CD4-positive, alpha-beta T cell (primary cell): ENCODE measurements around the gene AUTS2. TPM values are rescaled to one million over a fixed set of nuclear protein-coding genes. Genes with fewer than 3 reads are reported as not detected.

Experiments used
- ATAC-seq: fragments of 200-7000 bp; cut with Tn5 transposase; one replicate; pipeline ENCODE4 v1.10.0; 2022; ENCODE audit warnings: mild to moderate bottlenecking; ENCODE audit not compliant: poor library complexity
- CTCF ChIA-PET: fragments of 350-600 bp; sonication (Branson Sonifier 250); formaldehyde crosslinking; loops from one replicate; lab custom pipeline; 2021; ENCODE audit warnings: antibody characterized with exemption, inconsistent platforms; lab: Charles Lee
- POLR2A ChIA-PET: fragments of 350-600 bp; sonication (Branson Sonifier 250); formaldehyde crosslinking; loops from one replicate; lab custom pipeline; 2021; ENCODE audit warnings: antibody characterized with exemption, inconsistent platforms; lab: Charles Lee
- DNase-seq, 14 experiments: peaks; one replicate each; pipeline ENCODE4 v3.0.0-alpha.2; 2013 to 2020; ENCODE audit warnings: mixed read lengths in 2 of 14
- H3K27ac ChIP-seq, 2 donors: one replicate each; pipeline versions ENCODE4 v1.5.1 to v1.7.0; 2013; ENCODE audit warnings: low read length in 2 of 2, low read depth in 1 of 2, mild to moderate bottlenecking in 1 of 2
- H3K27me3 ChIP-seq, 2 experiments: 1 replicate in 1 of 2; 2 replicates in 1 of 2; pipeline versions ENCODE4 v1.6.1 to v1.7.0; 2013; ENCODE audit warnings: low read length in 2 of 2, control low read depth in 1 of 2, mild to moderate bottlenecking in 1 of 2, moderate library complexity in 1 of 2; ENCODE audit not compliant: insufficient read depth in 2 of 2, control insufficient read depth in 1 of 2
- H3K36me3 ChIP-seq: one replicate; pipeline ENCODE4 v1.6.1; 2013; ENCODE audit warnings: low read length, control low read depth; ENCODE audit not compliant: insufficient read depth
- H3K4me1 ChIP-seq: one replicate; pipeline ENCODE4 v1.6.1; 2013; ENCODE audit warnings: low read length, control low read depth; ENCODE audit not compliant: insufficient read depth
- H3K4me3 ChIP-seq: one replicate; pipeline ENCODE4 v1.5.1; 2013; ENCODE audit warnings: mild to moderate bottlenecking, low read length, moderate library complexity
- H3K9me3 ChIP-seq, 2 experiments: 1 replicate in 1 of 2; 2 replicates in 1 of 2; pipeline versions ENCODE4 v1.6.1 to v1.7.0; 2013; ENCODE audit warnings: low read length in 2 of 2, mild to moderate bottlenecking in 2 of 2, control low read depth in 1 of 2, moderate library complexity in 1 of 2; ENCODE audit not compliant: control insufficient read depth in 1 of 2, insufficient read depth in 1 of 2
- H3K27ac Mint-ChIP-seq: one replicate; pipeline ENCODE4 v1.8.0; 2020; ENCODE audit warnings: mixed read lengths
- H3K27me3 Mint-ChIP-seq: one replicate; pipeline ENCODE4 v1.8.0; 2021; ENCODE audit warnings: mixed read lengths
- H3K36me3 Mint-ChIP-seq: one replicate; pipeline ENCODE4 v1.8.0; 2021; ENCODE audit warnings: low read depth, mixed read lengths
- H3K4me1 Mint-ChIP-seq: one replicate; pipeline ENCODE4 v1.8.0; 2021; ENCODE audit warnings: low read depth, mixed read lengths
- H3K4me3 Mint-ChIP-seq: one replicate; pipeline ENCODE4 v1.8.0; 2020; ENCODE audit warnings: mild to moderate bottlenecking, mixed read lengths
- H3K9me3 Mint-ChIP-seq: one replicate; pipeline ENCODE4 v1.8.0; 2020; ENCODE audit warnings: mixed read lengths
- intact Hi-C, 2 experiments: fragments of 100-400 bp; cut with DNase I in 1 of 2; cut with micrococcal nuclease in 1 of 2; formaldehyde crosslinking; loops; one replicate each; pipeline versions ENCODE4 v1.15.1 to v1.9.0; 2023 to 2025; cut with DNase I, micrococcal nuclease
- total RNA-seq, 174 experiments: library from RNA in 2 of 174; stranded (reverse) in 2 of 174; gene quantifications; one replicate each; pipeline ENCODE4 v1.2.3 and lab custom pipeline; 2021 to 2026
- TF ChIP-seq, protein P1 (sequence below): fragments of 200-600 bp; IDR thresholded peaks from one replicate; pipeline ENCODE4 v1.8.0; 2022; ENCODE audit warnings: antibody characterized with exemption, mild to moderate bottlenecking

AUTS2 gene
- total RNA-seq, 2 experiments from 2014 or later = 43.6 to 47.6 TPM

DNA sequence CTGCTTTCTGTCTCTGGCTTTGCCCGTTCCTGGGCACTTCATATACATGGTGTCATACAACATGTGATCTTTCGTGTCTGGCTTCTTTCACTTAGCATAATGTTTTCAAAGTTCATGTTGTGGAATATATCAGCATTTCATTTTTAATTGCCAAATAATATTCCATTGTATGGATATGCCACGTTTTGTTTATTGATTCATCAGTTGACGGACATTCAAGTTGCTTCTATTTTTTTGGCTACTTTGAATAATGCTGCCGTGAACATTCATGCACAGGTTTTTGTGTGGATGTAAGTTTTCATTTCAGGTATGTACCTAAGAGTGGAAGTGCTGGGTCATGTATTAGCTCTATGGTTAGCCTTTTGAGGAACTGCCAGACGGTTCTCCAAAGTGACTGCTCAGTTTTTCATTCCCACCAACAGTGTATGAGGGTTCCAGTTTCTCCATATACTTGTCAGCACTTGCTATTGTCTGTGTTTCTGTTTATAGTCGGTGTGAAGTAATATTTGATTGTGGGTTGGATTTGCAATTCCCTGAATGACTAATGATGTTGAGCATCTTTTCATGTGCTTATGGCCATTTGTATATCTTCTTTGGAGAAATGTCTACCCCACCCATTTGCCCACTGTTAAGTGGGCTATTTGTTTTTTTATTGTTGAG lies 1132.3 kb downstream of the AUTS2 start:
- Mint-ChIP-seq H3K27me3 (no peaks in the 10 kb centered on the region), H3K4me3 (no peak overlapping the region), H3K9me3 (peaks cover 3% of the 10 kb centered on the region), H3K36me3 (no peaks in the 10 kb centered on the region), H3K4me1 (peaks cover 24% of the 10 kb centered on the region), H3K27ac (no peak overlapping the region)
- ChIA-PET POLR2A (no interaction called here), CTCF (no interaction called here)
- no peak overlapping the region for H3K4me3 ChIP-seq
- no peak for ATAC-seq
- DNase-seq = no peak
- H3K36me3 ChIP-seq = no peaks in the 10 kb centered on the region
- intact Hi-C loops = no loop called here
- peaks cover 0 to 3% of the 10 kb centered on the region in 2 experiments for H3K9me3 ChIP-seq
- H3K27ac ChIP-seq = no peak overlapping the region
- TF ChIP-seq, protein P1, sequence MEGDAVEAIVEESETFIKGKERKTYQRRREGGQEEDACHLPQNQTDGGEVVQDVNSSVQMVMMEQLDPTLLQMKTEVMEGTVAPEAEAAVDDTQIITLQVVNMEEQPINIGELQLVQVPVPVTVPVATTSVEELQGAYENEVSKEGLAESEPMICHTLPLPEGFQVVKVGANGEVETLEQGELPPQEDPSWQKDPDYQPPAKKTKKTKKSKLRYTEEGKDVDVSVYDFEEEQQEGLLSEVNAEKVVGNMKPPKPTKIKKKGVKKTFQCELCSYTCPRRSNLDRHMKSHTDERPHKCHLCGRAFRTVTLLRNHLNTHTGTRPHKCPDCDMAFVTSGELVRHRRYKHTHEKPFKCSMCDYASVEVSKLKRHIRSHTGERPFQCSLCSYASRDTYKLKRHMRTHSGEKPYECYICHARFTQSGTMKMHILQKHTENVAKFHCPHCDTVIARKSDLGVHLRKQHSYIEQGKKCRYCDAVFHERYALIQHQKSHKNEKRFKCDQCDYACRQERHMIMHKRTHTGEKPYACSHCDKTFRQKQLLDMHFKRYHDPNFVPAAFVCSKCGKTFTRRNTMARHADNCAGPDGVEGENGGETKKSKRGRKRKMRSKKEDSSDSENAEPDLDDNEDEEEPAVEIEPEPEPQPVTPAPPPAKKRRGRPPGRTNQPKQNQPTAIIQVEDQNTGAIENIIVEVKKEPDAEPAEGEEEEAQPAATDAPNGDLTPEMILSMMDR = no peak
- peaks cover 2% of the 10 kb centered on the region for H3K4me1 ChIP-seq
- no peaks in the 10 kb centered on the region for H3K27me3 ChIP-seq

DNA sequence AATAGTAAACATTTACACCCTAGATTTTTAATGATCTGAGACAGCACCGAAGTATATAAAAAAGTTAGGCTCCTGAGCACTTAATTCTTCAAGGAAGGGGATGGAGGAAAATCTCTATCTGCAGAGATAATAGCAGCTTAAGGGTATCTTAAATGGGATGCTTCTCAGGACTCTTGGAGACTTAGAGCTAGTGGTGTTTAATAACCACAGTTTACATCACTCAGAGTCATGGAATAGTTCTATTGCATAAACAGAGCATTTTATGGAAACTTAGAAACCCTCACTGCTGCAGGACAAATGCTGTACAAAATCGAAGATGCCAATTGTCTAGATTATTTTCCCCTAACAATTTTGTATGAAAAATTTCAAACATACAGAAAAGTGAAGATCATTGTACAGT lies 1134.8 kb downstream of the AUTS2 start:
- no peaks in the 10 kb centered on the region for H3K27me3 ChIP-seq
- H3K36me3 ChIP-seq = no peaks in the 10 kb centered on the region
- POLR2A ChIA-PET = no interaction called here
- intact Hi-C loops = no loop called here
- Mint-ChIP-seq H3K4me3 (no peak overlapping the region), H3K27me3 (no peaks in the 10 kb centered on the region), H3K9me3 (peaks cover 3% of the 10 kb centered on the region), H3K4me1 (peaks cover 31% of the 10 kb centered on the region), H3K27ac (no peak overlapping the region), H3K36me3 (no peaks in the 10 kb centered on the region)
- TF ChIP-seq, protein P1 = no peak
- ATAC-seq (no peak), DNase-seq (no peak)
- H3K4me3 ChIP-seq = no peak overlapping the region
- peaks cover 2% of the 10 kb centered on the region for H3K4me1 ChIP-seq
- CTCF ChIA-PET = no interaction called here
- H3K27ac ChIP-seq = no peak overlapping the region
- H3K9me3 ChIP-seq = peaks cover 0 to 3% of the 10 kb centered on the region in 2 experiments

DNA sequence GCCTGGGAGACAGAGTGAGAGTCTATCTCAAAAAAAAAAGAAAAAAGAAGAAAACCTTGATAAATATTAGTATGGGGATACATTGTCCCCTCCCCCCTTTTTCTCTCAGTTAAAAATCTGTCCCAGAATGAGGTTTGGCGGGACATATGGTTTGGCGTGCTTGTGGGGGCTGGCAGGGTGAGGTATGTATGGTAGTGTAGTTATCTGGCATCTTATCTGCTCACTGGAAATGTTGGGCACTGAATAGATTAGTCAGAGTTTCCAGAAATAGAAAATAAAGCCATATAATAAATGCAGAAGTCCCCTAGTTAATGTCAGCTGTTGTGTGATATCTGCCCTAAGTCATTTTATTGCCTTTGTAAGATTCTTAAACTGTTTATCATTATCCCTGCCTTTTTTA lies 1136.1 kb downstream of the AUTS2 start:
- intact Hi-C loops = no loop called here
- peaks cover 3% of the 10 kb centered on the region for H3K9me3 Mint-ChIP-seq
- ChIA-PET CTCF (no interaction called here), POLR2A (no interaction called here)
- H3K4me3 Mint-ChIP-seq = no peak overlapping the region
- Histone ChIP-seq H3K27me3 (no peaks in the 10 kb centered on the region), H3K4me3 (no peak overlapping the region), H3K27ac (no peak overlapping the region), H3K9me3 (no peaks in the 10 kb centered on the region), H3K4me1 (peaks cover 2% of the 10 kb centered on the region), H3K36me3 (no peaks in the 10 kb centered on the region)
- no peaks in the 10 kb centered on the region for H3K27me3 Mint-ChIP-seq
- H3K27ac Mint-ChIP-seq = no peak overlapping the region
- TF ChIP-seq, protein P1 = no peak
- H3K36me3 Mint-ChIP-seq = no peaks in the 10 kb centered on the region
- DNase-seq = no peak
- no peak for ATAC-seq
- peaks cover 37% of the 10 kb centered on the region for H3K4me1 Mint-ChIP-seq
